HG03064 (cell line): ENCODE results near the gene UPF2.
"Not testable (repeated sequence)": the region's sequence is repeated elsewhere in the genome, so short reads cannot be mapped to it uniquely, and the experiment has no call there.

Experiments used
- ATAC-seq: cut with Tn5 transposase; IDR thresholded peaks from one replicate; pipeline ENCODE4 v1.9.1; 2021; ENCODE audit warnings: low read depth; ENCODE audit not compliant: unreplicated experiment

The UPF2 gene

GRCh38 chr10:12042797-12043651, at the start of gene UPF2:
Gene UPF2, minus strand, starts transcription at chr10:12042809. Its CDS starts 7,386 bp downstream, at chr10:12035423.
- ATAC-seq: peak; percentile 36

GRCh38 chr10:12091421-12091820, 48.8 kb upstream of the UPF2 start:
- ATAC-seq: no peak

GRCh38 chr10:12088919-12089318, 46.3 kb upstream of the UPF2 start:
- no peak for ATAC-seq

- ATAC-seq: no peak
Observed at GRCh38 chr10:12081879-12082557, 39.4 kb upstream of the UPF2 start.

GRCh38 chr10:12081470-12081869, 38.9 kb upstream of the UPF2 start:
- no peak for ATAC-seq

GRCh38 chr10:12077580-12078180, 35.1 kb upstream of the UPF2 start:
- ATAC-seq: no peak

GRCh38 chr10:12073526-12073925, 30.9 kb upstream of the UPF2 start:
- ATAC-seq: no peak

- not testable (repeated sequence) for ATAC-seq
Observed at GRCh38 chr10:12071441-12071840, 28.8 kb upstream of the UPF2 start.

GRCh38 chr10:12068449-12069269, 26.1 kb upstream of the UPF2 start, which contains the start of gene DHTKD1:
Gene DHTKD1, plus strand, starts transcription at chr10:12068954. Its CDS starts 80 bp downstream, at chr10:12069034.
- ATAC-seq: peak; percentile 90

- no peak for ATAC-seq
Observed at GRCh38 chr10:12067336-12067735, 24.7 kb upstream of the UPF2 start.

GRCh38 chr10:12063483-12063818, 20.8 kb upstream of the UPF2 start:
- no peak for ATAC-seq

GRCh38 chr10:12062754-12063482, 20.3 kb upstream of the UPF2 start:
- ATAC-seq: no peak

- no peak for ATAC-seq
Observed at GRCh38 chr10:12061124-12061523, 18.5 kb upstream of the UPF2 start.

GRCh38 chr10:12056748-12057147, 14.1 kb upstream of the UPF2 start:
- no peak for ATAC-seq

GRCh38 chr10:12055732-12056131, 13.1 kb upstream of the UPF2 start:
- no peak for ATAC-seq

GRCh38 chr10:12051241-12051640, 8.6 kb upstream of the UPF2 start:
- no peak for ATAC-seq

GRCh38 chr10:12050528-12050927, 7.9 kb upstream of the UPF2 start:
- no peak for ATAC-seq

GRCh38 chr10:12048547-12048946, 5.9 kb upstream of the UPF2 start:
- no peak for ATAC-seq

GRCh38 chr10:12045596-12045995, 3.0 kb upstream of the UPF2 start:
- no peak for ATAC-seq

- peak; percentile 6 for ATAC-seq
Observed at GRCh38 chr10:12042409-12042796, 206 bp downstream of the UPF2 start.
